ENCODE data around the gene SCCPDH. TPM values are rescaled to one million over a fixed set of nuclear protein-coding genes. Genes with fewer than 3 reads are reported as not detected.

The SCCPDH gene
- total and polyA plus RNA-seq, 2 donors (not counting 3 experiments of a cell fraction or from before 2014, with no cell fraction given), result 24.4 to 37.5 TPM

DNA sequence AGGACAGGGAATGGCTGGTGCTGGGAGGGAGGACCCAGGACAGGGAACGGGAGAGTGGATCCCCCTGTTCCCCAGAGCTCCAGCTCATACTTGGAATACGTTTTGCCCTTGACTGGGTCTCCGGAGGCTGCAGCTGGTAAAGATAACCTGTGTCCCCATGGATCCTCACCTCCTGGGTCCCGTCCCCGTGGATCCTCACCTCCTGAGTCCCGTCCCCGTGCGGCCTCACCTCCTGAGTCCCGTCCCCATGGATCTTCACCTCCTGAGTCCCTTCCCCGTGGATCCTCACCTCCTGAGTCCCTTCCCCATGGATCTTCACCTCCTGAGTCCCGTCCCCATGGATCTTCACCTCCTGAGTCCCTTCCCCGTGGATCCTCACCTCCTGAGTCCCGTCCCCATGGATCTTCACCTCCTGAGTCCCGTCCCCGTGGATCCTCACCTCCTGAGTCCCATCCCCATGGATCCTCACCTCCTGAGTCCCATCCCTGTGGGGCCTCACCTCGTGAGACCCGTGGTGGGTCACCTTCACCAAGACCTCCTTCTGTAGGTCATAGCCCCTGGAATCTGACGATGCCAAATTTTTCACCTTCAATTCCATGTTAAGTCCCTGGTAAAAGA is 61.4 kb downstream of the SCCPDH start:
- Histone ChIP-seq H3K36me3 (ENCODE audit: control insufficient read depth in 2 of 2, extremely low read depth in 1 of 2, insufficient read depth in 2 of 2, low read length in 2 of 2) (no peaks in the 10 kb centered on the region), H3K79me2 (ENCODE audit: control insufficient read depth, insufficient read depth, low read length) (no peaks in the 10 kb centered on the region), H4K20me1 (replicated peaks; ENCODE audit: control insufficient read depth, extremely low read depth, insufficient read depth, low read length) (no peaks in the 10 kb centered on the region), H3K4me3 (replicated peaks in 1 of 3; ENCODE audit: insufficient read depth in 1 of 3, low read depth in 1 of 3, low read length in 3 of 3) (no peak overlapping the region), H2AFZ (ENCODE audit: low read depth, low read length) (no peak overlapping the region), H3K27ac (ENCODE audit: insufficient read depth, low read depth, low read length) (no peak overlapping the region), H3K27me3 (ENCODE audit: control insufficient read depth in 2 of 2, insufficient read depth in 2 of 2, low read length in 2 of 2) (no peaks in the 10 kb centered on the region), H3K9ac (replicated peaks; ENCODE audit: extremely low read depth, insufficient read depth, low read length) (no peak overlapping the region), H3K9me3 (replicated peaks; ENCODE audit: control insufficient read depth, insufficient read depth, low read length) (no peaks in the 10 kb centered on the region), H3K4me1 (ENCODE audit: control insufficient read depth, extremely low read depth, insufficient read depth, low read length) (peaks cover 15% of the 10 kb centered on the region), H3K9me1 (replicated peaks; ENCODE audit: control insufficient read depth, extremely low read depth, insufficient read depth, low read length) (no peaks in the 10 kb centered on the region), H3K4me2 (ENCODE audit: insufficient read depth, low read length) (peak overlapping the region; percentile 71)
- TF ChIP-seq, protein P1, sequence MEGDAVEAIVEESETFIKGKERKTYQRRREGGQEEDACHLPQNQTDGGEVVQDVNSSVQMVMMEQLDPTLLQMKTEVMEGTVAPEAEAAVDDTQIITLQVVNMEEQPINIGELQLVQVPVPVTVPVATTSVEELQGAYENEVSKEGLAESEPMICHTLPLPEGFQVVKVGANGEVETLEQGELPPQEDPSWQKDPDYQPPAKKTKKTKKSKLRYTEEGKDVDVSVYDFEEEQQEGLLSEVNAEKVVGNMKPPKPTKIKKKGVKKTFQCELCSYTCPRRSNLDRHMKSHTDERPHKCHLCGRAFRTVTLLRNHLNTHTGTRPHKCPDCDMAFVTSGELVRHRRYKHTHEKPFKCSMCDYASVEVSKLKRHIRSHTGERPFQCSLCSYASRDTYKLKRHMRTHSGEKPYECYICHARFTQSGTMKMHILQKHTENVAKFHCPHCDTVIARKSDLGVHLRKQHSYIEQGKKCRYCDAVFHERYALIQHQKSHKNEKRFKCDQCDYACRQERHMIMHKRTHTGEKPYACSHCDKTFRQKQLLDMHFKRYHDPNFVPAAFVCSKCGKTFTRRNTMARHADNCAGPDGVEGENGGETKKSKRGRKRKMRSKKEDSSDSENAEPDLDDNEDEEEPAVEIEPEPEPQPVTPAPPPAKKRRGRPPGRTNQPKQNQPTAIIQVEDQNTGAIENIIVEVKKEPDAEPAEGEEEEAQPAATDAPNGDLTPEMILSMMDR (IDR thresholded peaks at IDR 0.05; ENCODE audit: extremely low read depth in 1 of 2, insufficient read depth in 1 of 2, low read depth in 1 of 2, low read length in 2 of 2), result no peak
- ChIA-PET CTCF (interaction anchor here (1.4 to 1.9 kb wide), 2 partner anchors 50 to 185 kb away, joined by 4 to 5 read pairs; no protein-coding TSS in a partner anchor), POLR2A (no interaction called here)
- dilution Hi-C loops (cut with MboI; ENCODE audit: extremely low pct_ligation_motif_present, low sequenced_read_pairs) (no loop called here), intact Hi-C loops (cut with micrococcal nuclease) (no loop called here)
- no peak for FAIRE-seq
- DNase-seq (ENCODE audit: low read depth, low spot score), result no peak
- BruUV-seq (replicated peaks), result no TSS peak

DNA sequence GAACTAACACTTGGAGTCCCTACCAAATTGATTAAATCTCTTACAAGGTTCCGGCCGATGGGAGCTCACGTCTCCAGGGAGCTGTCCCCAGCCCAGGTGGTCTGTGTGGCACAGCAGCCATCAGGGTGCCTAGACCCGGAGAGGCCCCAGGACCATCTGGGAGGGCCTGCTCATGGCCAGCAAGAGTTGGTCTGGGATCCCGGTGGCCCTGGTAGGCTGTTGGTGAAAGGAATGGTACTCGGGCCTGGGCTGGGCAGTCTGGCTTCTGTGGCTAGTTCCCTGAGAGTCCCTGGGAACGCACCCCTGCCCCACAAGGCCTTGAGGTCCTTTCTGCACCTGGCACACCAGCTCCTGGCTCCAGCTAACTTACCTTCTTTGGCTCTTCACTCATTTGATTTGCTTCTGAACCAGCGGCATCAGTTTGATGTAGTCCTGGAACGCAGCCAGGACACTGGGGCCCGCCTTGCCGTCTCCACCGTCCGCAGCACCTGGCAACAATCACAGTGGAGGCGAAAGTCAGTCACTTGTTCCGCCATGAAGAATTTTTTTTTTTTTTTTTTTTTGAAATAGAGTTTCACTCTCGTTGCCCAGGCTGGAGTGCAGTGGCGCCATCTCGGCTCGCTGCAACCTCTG is 62.5 kb downstream of the SCCPDH start:
- Histone ChIP-seq H3K27me3 (ENCODE audit: control insufficient read depth in 2 of 2, insufficient read depth in 2 of 2, low read length in 2 of 2) (no peaks in the 10 kb centered on the region), H3K27ac (ENCODE audit: insufficient read depth, low read depth, low read length) (no peak overlapping the region), H3K4me1 (ENCODE audit: control insufficient read depth, extremely low read depth, insufficient read depth, low read length) (peaks cover 15% of the 10 kb centered on the region), H2AFZ (ENCODE audit: low read depth, low read length) (no peak overlapping the region), H4K20me1 (replicated peaks; ENCODE audit: control insufficient read depth, extremely low read depth, insufficient read depth, low read length) (no peaks in the 10 kb centered on the region), H3K9me1 (replicated peaks; ENCODE audit: control insufficient read depth, extremely low read depth, insufficient read depth, low read length) (no peaks in the 10 kb centered on the region), H3K36me3 (ENCODE audit: control insufficient read depth in 2 of 2, extremely low read depth in 1 of 2, insufficient read depth in 2 of 2, low read length in 2 of 2) (no peaks in the 10 kb centered on the region), H3K4me3 (replicated peaks in 1 of 3; ENCODE audit: insufficient read depth in 1 of 3, low read depth in 1 of 3, low read length in 3 of 3) (no peak overlapping the region), H3K79me2 (ENCODE audit: control insufficient read depth, insufficient read depth, low read length) (no peaks in the 10 kb centered on the region), H3K9ac (replicated peaks; ENCODE audit: extremely low read depth, insufficient read depth, low read length) (no peak overlapping the region), H3K4me2 (ENCODE audit: insufficient read depth, low read length) (no peak overlapping the region), H3K9me3 (replicated peaks; ENCODE audit: control insufficient read depth, insufficient read depth, low read length) (no peaks in the 10 kb centered on the region)
- intact Hi-C loops (cut with micrococcal nuclease) (no loop called here), dilution Hi-C loops (cut with MboI; ENCODE audit: extremely low pct_ligation_motif_present, low sequenced_read_pairs) (no loop called here)
- DNase-seq (ENCODE audit: low read depth, low spot score) (no peak), FAIRE-seq (no peak)
- CTCF ChIA-PET, result no interaction called here
- POLR2A ChIA-PET, result no interaction called here
- BruUV-seq (replicated peaks), result no TSS peak
- TF ChIP-seq MYC (IDR thresholded peaks at IDR 0.05; ENCODE audit: low read depth, low read length), result no peak
- no peak for TF ChIP-seq FOS (IDR thresholded peaks at IDR 0.05; ENCODE audit: borderline replicate concordance, insufficient read depth, low read length)
- no peak for TF ChIP-seq GATA2 (IDR thresholded peaks at IDR 0.05; ENCODE audit: insufficient read depth, insufficient read length, low read depth, low read length)
- TF ChIP-seq POLR2AphosphoS5 (IDR thresholded peaks at IDR 0.05; ENCODE audit: insufficient read depth, low read depth, low read length), result no peak
- TF ChIP-seq, protein P2, sequence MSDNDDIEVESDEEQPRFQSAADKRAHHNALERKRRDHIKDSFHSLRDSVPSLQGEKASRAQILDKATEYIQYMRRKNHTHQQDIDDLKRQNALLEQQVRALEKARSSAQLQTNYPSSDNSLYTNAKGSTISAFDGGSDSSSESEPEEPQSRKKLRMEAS (IDR thresholded peaks at IDR 0.05; ENCODE audit: insufficient read depth, insufficient read length), result no peak
- TF ChIP-seq EZH2 (IDR thresholded peaks at IDR 0.05; ENCODE audit: borderline replicate concordance, low read depth, low read length, severe bottlenecking), result no peak
- TF ChIP-seq, protein P1 (IDR thresholded peaks at IDR 0.05; ENCODE audit: extremely low read depth in 1 of 2, insufficient read depth in 1 of 2, low read depth in 1 of 2, low read length in 2 of 2), result no peak
- no peak for TF ChIP-seq POLR2A (IDR thresholded peaks at IDR 0.05; ENCODE audit: low read depth, low read length)
- no peak for TF ChIP-seq JUN (IDR thresholded peaks at IDR 0.05; ENCODE audit: borderline replicate concordance, insufficient read depth, insufficient read length, low read depth)
